Liver (tissue), 9 donors: Measurements from ENCODE around the gene LRP11. TPM values are rescaled to one million over a fixed set of nuclear protein-coding genes. Genes with fewer than 3 reads are reported as not detected.
"Not testable (repeated sequence)": the region's sequence is repeated elsewhere in the genome, so short reads cannot be mapped to it uniquely, and the experiment has no call there.

Experiments
- DNase-seq: peaks from one replicate; pipeline ENCODE4 v3.0.0-alpha.2; 2017; ENCODE audit warnings: low spot score
- H3K27ac ChIP-seq, 2 donors: one replicate each; pipeline ENCODE4 v1.7.0; 2013; ENCODE audit warnings: inconsistent platforms in 2 of 2, low read length in 2 of 2, control low read depth in 1 of 2, low read depth in 1 of 2, mild to moderate bottlenecking in 1 of 2
- H3K27me3 ChIP-seq, 4 donors: one replicate each; pipeline versions ENCODE4 v1.6.1 to v1.7.0; 2013; ENCODE audit warnings: low read length in 3 of 4, inconsistent platforms in 1 of 4, mild to moderate bottlenecking in 1 of 4, moderate library complexity in 1 of 4; ENCODE audit not compliant: control insufficient read depth in 4 of 4, insufficient read depth in 4 of 4
- H3K36me3 ChIP-seq, 4 donors: one replicate each; pipeline versions ENCODE4 v1.6.1 to v1.7.0; 2013; ENCODE audit warnings: low read length in 3 of 4, mild to moderate bottlenecking in 3 of 4, low read depth in 1 of 4, moderate library complexity in 1 of 4; ENCODE audit not compliant: control insufficient read depth in 4 of 4, insufficient read depth in 3 of 4
- H3K4me1 ChIP-seq, 4 donors: one replicate each; pipeline versions ENCODE4 v1.6.1 to v1.7.0; 2013; ENCODE audit warnings: low read length in 3 of 4, mild to moderate bottlenecking in 3 of 4, moderate library complexity in 1 of 4; ENCODE audit not compliant: control insufficient read depth in 4 of 4, insufficient read depth in 4 of 4
- H3K4me3 ChIP-seq, 3 donors: one replicate each; pipeline versions ENCODE4 v1.6.1 to v1.7.0; 2013; ENCODE audit warnings: low read length in 3 of 3, control low read depth in 1 of 3, low read depth in 1 of 3, mild to moderate bottlenecking in 1 of 3
- H3K9ac ChIP-seq, 2 donors: one replicate each; pipeline ENCODE4 v1.7.0; 2013; ENCODE audit warnings: low read length in 2 of 2, mild to moderate bottlenecking in 2 of 2, moderate library complexity in 2 of 2, control low read depth in 1 of 2, low read depth in 1 of 2
- H3K9me3 ChIP-seq, 4 donors: one replicate each; pipeline versions ENCODE4 v1.6.1 to v1.7.0; 2013; ENCODE audit warnings: low read length in 3 of 4; ENCODE audit not compliant: control insufficient read depth in 4 of 4
- CTCF ChIP-seq: fragments of 150-350 bp; IDR thresholded peaks from 2 replicates; pipeline ENCODE4 v1.5.1; 2017; ENCODE audit warnings: improper control_type of control experiment, low read depth, low read length; ENCODE audit not compliant: missing input control
- FOXA1 ChIP-seq: IDR thresholded peaks from 2 replicates; pipeline ENCODE4 v1.6.1; 2016; ENCODE audit warnings: antibody characterized with exemption
- FOXA2 ChIP-seq: IDR thresholded peaks from 2 replicates; pipeline ENCODE4 v1.6.1; 2016; ENCODE audit warnings: antibody characterized with exemption
- GABPA ChIP-seq, 2 donors: IDR thresholded peaks in 1 of 2; conservative IDR thresholded peaks in 1 of 2; 2 replicates each; pipeline ENCODE4 v1.6.1; 2016; ENCODE audit warnings: antibody characterized with exemption in 2 of 2, mild to moderate bottlenecking in 1 of 2, moderate library complexity in 1 of 2
- NR2F2 ChIP-seq: IDR thresholded peaks from 2 replicates; pipeline ENCODE4 v1.6.1; 2016; ENCODE audit warnings: antibody characterized with exemption
- RAD21 ChIP-seq, 2 donors: IDR thresholded peaks; 2 replicates each; pipeline ENCODE4 v1.6.1; 2016; ENCODE audit warnings: antibody characterized with exemption in 2 of 2, mild to moderate bottlenecking in 2 of 2
- RXRA ChIP-seq, 2 donors: IDR thresholded peaks; 2 replicates each; pipeline ENCODE4 v1.6.1; 2017 to 2018; ENCODE audit warnings: antibody characterized with exemption in 2 of 2, mild to moderate bottlenecking in 1 of 2
- SP1 ChIP-seq: IDR thresholded peaks from 2 replicates; pipeline ENCODE4 v1.6.1; 2018; ENCODE audit warnings: antibody characterized with exemption, mild to moderate bottlenecking
- YY1 ChIP-seq: IDR thresholded peaks from 2 replicates; pipeline ENCODE4 v1.6.1; 2016; ENCODE audit warnings: antibody characterized with exemption, mild to moderate bottlenecking
- WGBS: extraction: QIAGEN DNeasy Blood & Tissue Kit; methylation state at CpG from one replicate; pipeline ENCODE4 v1.1.7; 2013; 5-methylcytosine and 5-hydroxymethylcytosine counted together
- polyA plus RNA-seq, 2 donors: library from polyadenylated mRNA; stranded (reverse) in 1 of 2; unstranded in 1 of 2; fragments of 200-250 nt in 1 of 2; fragments of >200 nt in 1 of 2; fragmentation: Nextera tagmentation in 1 of 2; extraction: Ambion mirVana in 1 of 2; gene quantifications; one replicate each; pipeline versions ENCODE4 v1.2.1 to v1.2.3, GENCODE V29; 2013 to 2015
- total RNA-seq, 2 donors: library from RNA; depleted of rRNA; stranded (reverse); fragments of >200 nt; gene quantifications; one replicate each; pipeline ENCODE4 v1.2.3, GENCODE V29; 2014
- donor health status: healthy.
- donor health status: healthy.
- donor health status: healthy.
- donor health status: healthy.
- donor health status: healthy.

LRP11 gene
- total and polyA plus RNA-seq, 4 donors = 3.4 to 13.3 (median 6.0) TPM

- peaks cover 1 to 16% (median 3%) of the 10 kb centered on the region in 4 donors for H3K4me1 ChIP-seq
- no peaks in the 10 kb centered on the region for H3K27me3 ChIP-seq
- H3K9me3 ChIP-seq = no peaks in the 10 kb centered on the region
- no peak overlapping the region for H3K27ac ChIP-seq
- no peak for DNase-seq
- no peak overlapping the region for H3K4me3 ChIP-seq
- no peak overlapping the region for H3K9ac ChIP-seq
- no peak for TF ChIP-seq YY1
- no peak for TF ChIP-seq SP1
- no peak for TF ChIP-seq GABPA (IDR thresholded peaks at IDR 0.05 in 1 of 2, conservative IDR thresholded peaks at IDR 0.05 in 1 of 2)
- TF ChIP-seq RAD21 (IDR thresholded peaks at IDR 0.05) = peak in 1 of 2 donors; percentile 25
- H3K36me3 ChIP-seq = no peaks in the 10 kb centered on the region
- 59% methylated on average over 4 of the region's 4 CpGs for WGBS
Observed at GRCh38 chr6:149867876-149868640, 3.9 kb upstream of the LRP11 start.

GRCh38 chr6:149864578-149865535 lies 698 bp upstream of the LRP11 start:
- no peaks in the 10 kb centered on the region for H3K27me3 ChIP-seq
- H3K9ac ChIP-seq = peak overlapping the region in 1 of 2 donors; percentile 29
- no peaks in the 10 kb centered on the region for H3K36me3 ChIP-seq
- H3K9me3 ChIP-seq = no peaks in the 10 kb centered on the region
- DNase-seq = no peak
- peak overlapping the region; percentile 77 to 88 for H3K27ac ChIP-seq
- peaks cover 1 to 43% (median 17%) of the 10 kb centered on the region in 4 donors for H3K4me1 ChIP-seq
- 21% methylated on average over 23 of the region's 23 CpGs for WGBS
- no peak for TF ChIP-seq NR2F2
- TF ChIP-seq YY1 = no peak
- TF ChIP-seq RAD21 (IDR thresholded peaks at IDR 0.05) = peak; percentile 79
- no peak for TF ChIP-seq GABPA (IDR thresholded peaks at IDR 0.05 in 1 of 2, conservative IDR thresholded peaks at IDR 0.05 in 1 of 2)
- peak; percentile 56 for TF ChIP-seq CTCF
- no peak for TF ChIP-seq FOXA2
- peak overlapping the region; percentile 35 to 77 (median 36) for H3K4me3 ChIP-seq

GRCh38 chr6:149862922-149863697 lies 1.0 kb downstream of the LRP11 start:
- Histone ChIP-seq H3K27me3 (no peaks in the 10 kb centered on the region), H3K27ac (peak overlapping the region; percentile 77 to 88), H3K9ac (peak overlapping the region; percentile 3 to 4), H3K4me3 (peak overlapping the region; percentile 65 to 81 (median 77)), H3K4me1 (peaks cover 1 to 35% (median 17%) of the 10 kb centered on the region in 4 donors), H3K9me3 (no peaks in the 10 kb centered on the region), H3K36me3 (no peaks in the 10 kb centered on the region)
- WGBS = under 1% methylated on average over 69 of the region's 69 CpGs
- TF ChIP-seq RXRA (IDR thresholded peaks at IDR 0.05) = peak in 1 of 2 donors; percentile 6
- no peak for TF ChIP-seq FOXA1
- peak; percentile 60 for DNase-seq

- H3K4me3 ChIP-seq = not testable (repeated sequence)
- H3K27ac ChIP-seq = peak overlapping the region in 1 of 2 donors; percentile 88
Observed at GRCh38 chr6:149862424-149862738, 1.8 kb downstream of the LRP11 start.

More at GRCh38 chr6:149862424-149862738, 1.8 kb downstream of the LRP11 start:
- H3K36me3 ChIP-seq, H3K27me3 ChIP-seq, H3K9me3 ChIP-seq, DNase-seq: not testable (repeated sequence)
- 87% methylated on average over 10 of the region's 12 CpGs for WGBS
- Histone ChIP-seq H3K4me1 (peaks cover 1 to 34% (median 17%) of the 10 kb centered on the region in 4 donors), H3K9ac (peak overlapping the region in 1 of 2 donors; percentile 4)
